ENCODE results near the gene SCARB1.

- no peak for TF ChIP-seq POLR2A (IDR thresholded peaks at IDR 0.05)
- TF ChIP-seq, protein P1, sequence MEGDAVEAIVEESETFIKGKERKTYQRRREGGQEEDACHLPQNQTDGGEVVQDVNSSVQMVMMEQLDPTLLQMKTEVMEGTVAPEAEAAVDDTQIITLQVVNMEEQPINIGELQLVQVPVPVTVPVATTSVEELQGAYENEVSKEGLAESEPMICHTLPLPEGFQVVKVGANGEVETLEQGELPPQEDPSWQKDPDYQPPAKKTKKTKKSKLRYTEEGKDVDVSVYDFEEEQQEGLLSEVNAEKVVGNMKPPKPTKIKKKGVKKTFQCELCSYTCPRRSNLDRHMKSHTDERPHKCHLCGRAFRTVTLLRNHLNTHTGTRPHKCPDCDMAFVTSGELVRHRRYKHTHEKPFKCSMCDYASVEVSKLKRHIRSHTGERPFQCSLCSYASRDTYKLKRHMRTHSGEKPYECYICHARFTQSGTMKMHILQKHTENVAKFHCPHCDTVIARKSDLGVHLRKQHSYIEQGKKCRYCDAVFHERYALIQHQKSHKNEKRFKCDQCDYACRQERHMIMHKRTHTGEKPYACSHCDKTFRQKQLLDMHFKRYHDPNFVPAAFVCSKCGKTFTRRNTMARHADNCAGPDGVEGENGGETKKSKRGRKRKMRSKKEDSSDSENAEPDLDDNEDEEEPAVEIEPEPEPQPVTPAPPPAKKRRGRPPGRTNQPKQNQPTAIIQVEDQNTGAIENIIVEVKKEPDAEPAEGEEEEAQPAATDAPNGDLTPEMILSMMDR (IDR thresholded peaks at IDR 0.05) = no peak
Observed at GRCh38 chr12:124800506-124800905, 63.2 kb downstream of the SCARB1 start.

Data from tibial nerve (tissue), 3 donors.